NT2/D1 (cell line): Measurements from ENCODE around the gene DSCAML1.

Experiments
- SUZ12 ChIP-seq: IDR thresholded peaks from 2 replicates; pipeline ENCODE4 v1.6.1; 2011; ENCODE audit not compliant: insufficient read length, insufficient read depth; ENCODE audit errors: extremely low read depth
- YY1 ChIP-seq: IDR thresholded peaks from 2 replicates; pipeline ENCODE4 v1.6.1; 2011; ENCODE audit not compliant: insufficient read length, insufficient read depth
- ZNF274 ChIP-seq: IDR thresholded peaks from 2 replicates; pipeline ENCODE4 v1.6.1; 2011; ENCODE audit warnings: mild to moderate bottlenecking, low read depth, low read length

GRCh38 chr11:117569911-117570310, 227.1 kb downstream of the DSCAML1 start:
- TF ChIP-seq ZNF274 = no peak
- no peak for TF ChIP-seq YY1
- TF ChIP-seq SUZ12 = no peak
